Measurements from ENCODE around the gene NPY.
A peak's percentile ranks its signal among the peaks of the same experiment; 100 is the strongest.

Gene NPY

DNA sequence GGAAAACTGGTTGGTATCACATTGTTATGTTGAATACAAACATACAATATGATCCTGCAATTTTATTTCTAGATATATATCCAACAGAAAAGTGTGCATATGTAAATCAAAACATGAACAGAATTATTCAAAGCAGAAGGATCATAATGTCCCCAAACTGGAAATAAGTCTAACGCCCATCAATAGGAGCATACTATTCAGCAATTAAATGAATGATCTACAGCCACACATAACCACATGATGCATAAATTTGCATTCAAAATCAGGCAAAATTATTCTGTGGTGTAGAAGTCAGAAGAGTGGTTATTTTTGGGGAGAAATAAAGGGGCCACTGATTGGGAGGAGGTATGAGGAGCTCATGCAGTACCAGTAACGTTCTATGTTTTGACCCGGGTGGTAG lies 28.6 kb downstream of the NPY start:
- Histone ChIP-seq H3K4me1 (ENCODE audit: insufficient read depth, insufficient read length) (peaks cover 2% of the 10 kb centered on the region), H3K9me3 (ENCODE audit: insufficient read depth, low read length) (no peaks in the 10 kb centered on the region), H3K36me3 (ENCODE audit: insufficient read depth, insufficient read length, low read length) (no peaks in the 10 kb centered on the region), H3K4me3 (ENCODE audit: insufficient read length, low read depth) (no peak overlapping the region), H3K27me3 (ENCODE audit: insufficient read depth, insufficient read length) (no peaks in the 10 kb centered on the region), H3K9ac (ENCODE audit: insufficient read length, low read depth) (no peak overlapping the region)
- no peak for TF ChIP-seq YY1 (IDR thresholded peaks at IDR 0.05; ENCODE audit: insufficient read depth, insufficient read length)
- TF ChIP-seq SUZ12 (IDR thresholded peaks at IDR 0.05; ENCODE audit: extremely low read depth, insufficient read depth, insufficient read length) = no peak
- no peak for TF ChIP-seq ZNF274 (IDR thresholded peaks at IDR 0.05; ENCODE audit: low read depth, low read length)
- no peak for DNase-seq (ENCODE audit: low read depth, low spot score)

DNA sequence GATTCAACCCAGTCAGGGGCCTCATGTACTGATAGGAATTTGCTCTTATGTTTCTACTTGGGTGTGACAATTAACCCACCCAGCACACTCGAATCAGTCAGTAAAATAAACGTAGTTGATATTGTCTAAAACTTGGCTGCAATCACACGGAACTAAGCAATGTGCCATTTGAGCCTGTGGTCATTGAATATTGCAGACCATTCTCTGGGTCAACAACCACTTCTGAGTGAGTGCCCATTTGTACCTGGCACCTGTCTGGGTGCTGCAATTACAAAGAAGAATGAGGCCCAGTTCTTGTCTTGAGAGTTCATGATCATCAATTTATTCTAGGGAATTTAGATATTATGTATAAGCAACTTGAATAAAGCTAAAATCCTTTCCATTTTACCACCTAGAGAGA lies 29.8 kb downstream of the NPY start:
- Histone ChIP-seq H3K9ac (ENCODE audit: insufficient read length, low read depth) (no peak overlapping the region), H3K4me3 (ENCODE audit: insufficient read length, low read depth) (no peak overlapping the region), H3K36me3 (ENCODE audit: insufficient read depth, insufficient read length, low read length) (no peaks in the 10 kb centered on the region), H3K27me3 (ENCODE audit: insufficient read depth, insufficient read length) (no peaks in the 10 kb centered on the region), H3K9me3 (ENCODE audit: insufficient read depth, low read length) (no peaks in the 10 kb centered on the region), H3K4me1 (ENCODE audit: insufficient read depth, insufficient read length) (peaks cover 2% of the 10 kb centered on the region)
- no peak for DNase-seq (ENCODE audit: low read depth, low spot score)
- TF ChIP-seq YY1 (IDR thresholded peaks at IDR 0.05; ENCODE audit: insufficient read depth, insufficient read length) = no peak
- TF ChIP-seq SUZ12 (IDR thresholded peaks at IDR 0.05; ENCODE audit: extremely low read depth, insufficient read depth, insufficient read length) = no peak
- no peak for TF ChIP-seq ZNF274 (IDR thresholded peaks at IDR 0.05; ENCODE audit: low read depth, low read length)

GRCh38 chr7:24316340-24316739 lies 32.4 kb downstream of the NPY start:
- no peak for DNase-seq (ENCODE audit: low read depth, low spot score)
- H3K4me1 ChIP-seq (ENCODE audit: insufficient read depth, insufficient read length) = peaks cover 2% of the 10 kb centered on the region
- no peaks in the 10 kb centered on the region for H3K36me3 ChIP-seq (ENCODE audit: insufficient read depth, insufficient read length, low read length)
- TF ChIP-seq SUZ12 (IDR thresholded peaks at IDR 0.05; ENCODE audit: extremely low read depth, insufficient read depth, insufficient read length) (no peak), ZNF274 (IDR thresholded peaks at IDR 0.05; ENCODE audit: low read depth, low read length) (no peak), YY1 (IDR thresholded peaks at IDR 0.05; ENCODE audit: insufficient read depth, insufficient read length) (no peak)
- no peaks in the 10 kb centered on the region for H3K27me3 ChIP-seq (ENCODE audit: insufficient read depth, insufficient read length)
- no peak overlapping the region for H3K9ac ChIP-seq (ENCODE audit: insufficient read length, low read depth)
- H3K4me3 ChIP-seq (ENCODE audit: insufficient read length, low read depth) = no peak overlapping the region
- H3K9me3 ChIP-seq (ENCODE audit: insufficient read depth, low read length) = no peaks in the 10 kb centered on the region

- H3K4me3 ChIP-seq (ENCODE audit: insufficient read length, low read depth) = no peak overlapping the region
- TF ChIP-seq ZNF274 (IDR thresholded peaks at IDR 0.05; ENCODE audit: low read depth, low read length) (no peak), SUZ12 (IDR thresholded peaks at IDR 0.05; ENCODE audit: extremely low read depth, insufficient read depth, insufficient read length) (no peak), YY1 (IDR thresholded peaks at IDR 0.05; ENCODE audit: insufficient read depth, insufficient read length) (no peak)
- no peak overlapping the region for H3K9ac ChIP-seq (ENCODE audit: insufficient read length, low read depth)
- DNase-seq (ENCODE audit: low read depth, low spot score) = peak; percentile 72
- no peaks in the 10 kb centered on the region for H3K9me3 ChIP-seq (ENCODE audit: insufficient read depth, low read length)
- H3K27me3 ChIP-seq (ENCODE audit: insufficient read depth, insufficient read length) = no peaks in the 10 kb centered on the region
- peaks cover 2% of the 10 kb centered on the region for H3K4me1 ChIP-seq (ENCODE audit: insufficient read depth, insufficient read length)
- no peaks in the 10 kb centered on the region for H3K36me3 ChIP-seq (ENCODE audit: insufficient read depth, insufficient read length, low read length)
Observed at GRCh38 chr7:24318326-24318725, 34.3 kb downstream of the NPY start.

GRCh38 chr7:24319209-24319608 lies 35.2 kb downstream of the NPY start:
- H3K4me3 ChIP-seq (ENCODE audit: insufficient read length, low read depth) = no peak overlapping the region
- H3K27me3 ChIP-seq (ENCODE audit: insufficient read depth, insufficient read length) = no peaks in the 10 kb centered on the region
- H3K9ac ChIP-seq (ENCODE audit: insufficient read length, low read depth) = no peak overlapping the region
- H3K9me3 ChIP-seq (ENCODE audit: insufficient read depth, low read length) = no peaks in the 10 kb centered on the region
- peaks cover 2% of the 10 kb centered on the region for H3K4me1 ChIP-seq (ENCODE audit: insufficient read depth, insufficient read length)
- no peaks in the 10 kb centered on the region for H3K36me3 ChIP-seq (ENCODE audit: insufficient read depth, insufficient read length, low read length)
- no peak for DNase-seq (ENCODE audit: low read depth, low spot score)
- TF ChIP-seq SUZ12 (IDR thresholded peaks at IDR 0.05; ENCODE audit: extremely low read depth, insufficient read depth, insufficient read length) (no peak), YY1 (IDR thresholded peaks at IDR 0.05; ENCODE audit: insufficient read depth, insufficient read length) (no peak), ZNF274 (IDR thresholded peaks at IDR 0.05; ENCODE audit: low read depth, low read length) (no peak)

GRCh38 chr7:24323961-24324480 lies 40.0 kb downstream of the NPY start:
- no peak for DNase-seq (ENCODE audit: low read depth, low spot score)
- no peaks in the 10 kb centered on the region for H3K9me3 ChIP-seq (ENCODE audit: insufficient read depth, low read length)
- no peaks in the 10 kb centered on the region for H3K4me1 ChIP-seq (ENCODE audit: insufficient read depth, insufficient read length)
- no peaks in the 10 kb centered on the region for H3K27me3 ChIP-seq (ENCODE audit: insufficient read depth, insufficient read length)
- no peak overlapping the region for H3K9ac ChIP-seq (ENCODE audit: insufficient read length, low read depth)
- TF ChIP-seq YY1 (IDR thresholded peaks at IDR 0.05; ENCODE audit: insufficient read depth, insufficient read length) (no peak), ZNF274 (IDR thresholded peaks at IDR 0.05; ENCODE audit: low read depth, low read length) (no peak), SUZ12 (IDR thresholded peaks at IDR 0.05; ENCODE audit: extremely low read depth, insufficient read depth, insufficient read length) (no peak)
- H3K36me3 ChIP-seq (ENCODE audit: insufficient read depth, insufficient read length, low read length) = no peaks in the 10 kb centered on the region
- no peak overlapping the region for H3K4me3 ChIP-seq (ENCODE audit: insufficient read length, low read depth)

DNA sequence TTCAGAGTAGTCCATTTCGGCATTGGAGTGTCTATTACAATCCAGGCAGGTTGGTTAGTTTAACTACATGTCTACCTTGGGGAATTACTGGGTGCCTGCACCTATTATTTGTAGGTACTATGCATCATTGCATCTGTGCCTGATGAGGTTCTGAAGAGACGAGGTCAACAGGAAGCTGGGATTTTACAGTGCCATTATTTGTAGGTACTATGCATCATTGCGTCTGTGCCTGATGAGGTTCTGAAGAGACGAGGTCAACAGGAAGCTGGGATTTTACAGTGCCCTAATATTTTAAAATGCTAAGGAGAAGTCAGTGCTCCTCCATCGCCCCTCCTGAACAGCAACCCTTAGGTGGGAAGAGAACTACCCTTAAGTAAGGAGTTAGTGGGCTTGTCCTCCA lies 41.7 kb downstream of the NPY start:
- H3K9ac ChIP-seq (ENCODE audit: insufficient read length, low read depth) = no peak overlapping the region
- H3K4me1 ChIP-seq (ENCODE audit: insufficient read depth, insufficient read length) = no peaks in the 10 kb centered on the region
- TF ChIP-seq YY1 (IDR thresholded peaks at IDR 0.05; ENCODE audit: insufficient read depth, insufficient read length) (no peak), ZNF274 (IDR thresholded peaks at IDR 0.05; ENCODE audit: low read depth, low read length) (no peak), SUZ12 (IDR thresholded peaks at IDR 0.05; ENCODE audit: extremely low read depth, insufficient read depth, insufficient read length) (no peak)
- no peaks in the 10 kb centered on the region for H3K9me3 ChIP-seq (ENCODE audit: insufficient read depth, low read length)
- H3K36me3 ChIP-seq (ENCODE audit: insufficient read depth, insufficient read length, low read length) = no peaks in the 10 kb centered on the region
- no peaks in the 10 kb centered on the region for H3K27me3 ChIP-seq (ENCODE audit: insufficient read depth, insufficient read length)
- no peak for DNase-seq (ENCODE audit: low read depth, low spot score)
- H3K4me3 ChIP-seq (ENCODE audit: insufficient read length, low read depth) = no peak overlapping the region
